Cerebellar nuclear complex (tissue), 1 donor: ENCODE measurements around the gene VSTM1.
"Not testable (repeated sequence)": the region's sequence is repeated elsewhere in the genome, so short reads cannot be mapped to it uniquely, and the experiment has no call there.

Experiments used
- DNase-seq, 2 experiments: peaks; one replicate each; lab custom pipeline; 2025; lab: John Stamatoyannopoulos, UW

Gene VSTM1, protein sequence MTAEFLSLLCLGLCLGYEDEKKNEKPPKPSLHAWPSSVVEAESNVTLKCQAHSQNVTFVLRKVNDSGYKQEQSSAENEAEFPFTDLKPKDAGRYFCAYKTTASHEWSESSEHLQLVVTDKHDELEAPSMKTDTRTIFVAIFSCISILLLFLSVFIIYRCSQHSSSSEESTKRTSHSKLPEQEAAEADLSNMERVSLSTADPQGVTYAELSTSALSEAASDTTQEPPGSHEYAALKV

DNA sequence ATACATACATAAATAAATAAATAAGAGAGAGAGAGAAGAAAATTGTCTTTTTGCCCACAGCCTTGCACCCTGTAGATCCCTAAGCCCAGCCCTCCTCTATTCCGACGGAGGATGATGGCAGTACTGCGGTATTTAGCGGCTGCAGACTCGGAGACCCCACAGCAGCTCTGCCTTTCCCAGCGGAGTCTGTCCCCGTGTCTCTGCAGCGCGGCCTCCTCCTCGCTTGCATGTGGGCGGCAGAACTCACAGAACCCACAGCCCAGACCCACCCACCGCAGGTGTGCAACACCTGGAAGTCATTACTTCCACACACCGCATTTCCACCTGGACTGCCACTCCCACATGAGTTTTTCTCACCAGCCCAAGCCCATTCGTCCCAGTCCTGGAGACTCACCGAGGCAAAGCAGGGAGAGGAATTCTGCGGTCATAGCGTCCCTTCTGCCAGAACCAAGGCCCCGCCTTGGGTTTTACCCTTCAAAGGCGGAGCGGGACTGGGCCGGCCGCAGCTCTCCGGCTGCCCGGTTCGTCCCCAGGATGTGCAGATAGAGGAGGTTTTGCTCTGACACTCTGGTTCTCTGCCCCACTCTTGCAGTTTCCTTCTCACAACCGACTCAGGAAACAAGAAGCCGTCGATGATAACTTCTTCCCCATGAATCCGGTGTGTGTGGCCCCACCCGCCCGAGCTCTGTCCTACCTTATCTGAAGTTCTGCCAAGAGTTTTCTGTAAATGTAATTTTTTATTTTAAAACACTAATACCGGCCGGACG is at the start of gene VSTM1:
Gene VSTM1, minus strand, starts transcription at position 548 of the 767 bp plus-strand sequence. Its CDS starts 120 bp downstream, at position 428.
- DNase-seq, result no peak

DNA sequence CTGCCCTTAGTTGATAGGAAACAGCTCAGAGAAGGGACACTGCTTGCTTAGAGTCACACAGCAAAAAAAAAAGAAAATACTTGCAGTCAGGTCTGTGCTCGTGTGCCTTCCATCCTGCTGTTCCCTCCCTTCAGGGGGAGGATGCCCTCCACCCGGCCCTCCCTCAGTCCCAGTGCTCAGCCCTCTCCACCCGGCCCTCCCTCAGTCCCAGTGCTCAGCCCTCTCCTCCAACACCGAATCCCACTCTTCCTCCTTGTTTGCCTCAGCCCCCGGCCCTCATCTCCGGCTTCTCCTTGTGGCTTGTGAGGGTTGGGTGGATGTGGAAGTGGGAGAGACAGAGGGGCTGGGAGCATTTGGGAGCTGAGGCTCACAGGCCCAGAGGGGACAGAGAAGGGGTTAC is 46.0 kb upstream of the VSTM1 start:
- no peak for DNase-seq

DNA sequence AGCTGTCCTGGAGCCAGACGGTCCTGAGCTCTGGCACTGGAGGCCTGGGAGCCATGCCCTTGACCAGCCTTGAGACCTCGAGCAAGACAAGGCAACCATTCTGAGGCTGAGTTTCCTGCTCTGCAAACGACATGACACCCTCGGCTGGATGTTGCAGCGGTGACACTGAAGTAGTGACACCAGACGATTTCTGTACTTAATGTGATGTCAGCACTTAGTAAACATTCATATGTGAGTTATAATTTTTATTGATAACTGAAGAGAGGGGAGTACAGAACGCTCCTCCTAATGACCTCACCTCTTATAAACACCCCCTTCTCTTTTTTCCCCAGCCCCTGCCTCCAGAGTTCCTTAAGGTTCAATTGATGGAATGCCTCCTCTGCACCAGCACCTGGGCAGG is 44.8 kb upstream of the VSTM1 start:
- DNase-seq, result no peak

DNA sequence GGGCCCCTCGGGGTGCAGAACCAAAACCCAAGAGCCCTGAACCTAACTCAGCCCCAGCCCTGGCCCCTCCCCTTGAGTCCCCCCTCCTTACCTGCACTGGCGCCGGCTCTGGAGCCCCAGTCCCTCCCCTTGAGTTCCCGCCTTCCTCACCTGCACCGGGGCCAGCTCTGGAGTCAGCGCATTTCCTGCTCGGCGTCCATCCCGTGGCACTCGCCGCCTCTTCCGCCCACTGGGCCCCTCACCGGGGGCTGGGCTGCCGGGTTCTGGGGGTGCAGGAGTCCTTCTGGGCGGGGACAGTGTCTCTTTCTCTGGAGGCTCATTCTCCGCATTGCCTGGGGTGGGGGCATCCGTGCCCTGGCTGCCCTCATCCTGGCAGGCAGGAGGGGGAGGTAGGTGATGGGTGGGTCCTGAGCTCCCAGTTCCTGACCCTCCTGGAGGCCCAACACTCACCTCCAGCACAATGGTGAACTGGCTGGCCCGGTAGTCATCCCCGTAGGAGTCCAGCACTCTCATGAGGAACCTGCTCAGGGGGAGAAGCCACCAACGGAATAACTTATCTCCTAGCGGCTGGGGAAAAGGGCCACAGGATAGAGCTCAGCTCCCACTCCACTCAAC is 44.3 kb upstream of the VSTM1 start:
- no peak for DNase-seq

DNA sequence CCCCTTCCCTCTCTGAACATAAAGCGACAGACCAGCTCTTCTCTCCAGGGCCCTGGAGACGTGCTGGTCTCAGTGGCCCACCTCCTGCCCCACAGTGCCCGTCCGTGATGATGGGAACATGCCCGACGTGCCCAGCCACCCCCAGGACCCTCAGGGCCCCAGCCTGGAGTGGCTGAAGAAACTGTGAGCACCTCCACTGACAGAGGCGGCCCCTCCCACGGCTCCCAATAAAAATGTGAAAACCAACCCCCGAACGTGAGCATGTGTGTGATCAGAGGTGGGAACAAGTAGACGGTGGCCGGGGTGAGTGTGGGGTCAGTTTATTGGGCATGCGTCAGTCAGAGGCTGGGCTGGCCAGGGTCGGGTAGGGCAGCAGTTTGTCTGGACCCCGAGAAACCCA is 43.0 kb upstream of the VSTM1 start:
- no peak for DNase-seq

DNA sequence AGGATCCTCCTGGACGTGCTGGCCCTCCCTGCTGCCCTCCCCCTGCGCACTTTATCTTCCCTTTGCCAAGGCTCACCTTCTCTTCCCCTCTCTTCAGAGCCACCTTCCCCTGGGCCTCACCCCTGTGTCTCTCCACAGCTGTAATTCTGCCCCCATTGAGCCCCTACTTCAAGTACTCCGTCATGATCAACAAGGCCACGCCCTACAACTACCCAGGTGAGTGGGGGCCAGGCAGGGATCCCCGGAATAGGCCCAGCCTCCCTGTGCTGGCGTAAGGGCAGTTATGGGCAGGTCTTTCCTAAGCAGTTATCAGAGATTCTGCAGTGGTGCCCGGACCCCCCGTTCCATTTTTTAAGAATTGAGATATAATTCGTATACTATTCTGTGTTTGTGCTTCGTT is 42.1 kb upstream of the VSTM1 start:
- no peak for DNase-seq

DNA sequence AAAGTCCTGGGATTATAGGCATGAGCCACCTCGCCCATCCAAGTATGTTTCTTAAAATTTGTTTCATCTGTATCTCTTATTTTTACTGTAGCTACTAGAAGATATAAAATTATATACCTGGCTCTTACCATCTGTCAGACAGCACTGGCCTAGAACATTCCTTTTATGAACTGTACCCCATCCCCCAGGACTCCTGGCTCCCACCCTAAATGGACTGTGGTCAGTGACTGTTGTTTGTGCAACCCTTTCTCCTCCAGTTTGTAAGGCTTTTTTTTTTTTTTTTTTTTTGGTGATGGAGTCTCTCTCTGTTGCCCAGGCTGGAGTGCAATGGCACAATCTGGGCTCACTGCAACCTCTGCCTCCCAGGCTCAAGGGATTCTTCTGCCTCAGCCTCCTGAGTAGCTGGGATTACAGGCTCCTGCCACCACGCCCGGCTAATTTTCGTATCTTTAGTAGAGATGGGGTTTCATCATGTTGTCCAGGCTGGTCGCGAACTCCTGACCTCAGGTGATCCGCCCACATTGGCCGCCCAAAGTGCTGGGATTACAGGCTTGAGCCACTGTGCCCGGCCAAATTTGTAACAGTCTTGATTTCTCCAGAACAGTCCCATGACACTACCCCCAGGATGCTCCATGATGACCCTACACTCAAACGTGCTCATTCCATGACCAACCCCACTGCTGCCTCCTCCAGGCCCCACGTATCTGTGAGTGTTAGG is 41.5 kb upstream of the VSTM1 start:
- DNase-seq, result no peak

DNA sequence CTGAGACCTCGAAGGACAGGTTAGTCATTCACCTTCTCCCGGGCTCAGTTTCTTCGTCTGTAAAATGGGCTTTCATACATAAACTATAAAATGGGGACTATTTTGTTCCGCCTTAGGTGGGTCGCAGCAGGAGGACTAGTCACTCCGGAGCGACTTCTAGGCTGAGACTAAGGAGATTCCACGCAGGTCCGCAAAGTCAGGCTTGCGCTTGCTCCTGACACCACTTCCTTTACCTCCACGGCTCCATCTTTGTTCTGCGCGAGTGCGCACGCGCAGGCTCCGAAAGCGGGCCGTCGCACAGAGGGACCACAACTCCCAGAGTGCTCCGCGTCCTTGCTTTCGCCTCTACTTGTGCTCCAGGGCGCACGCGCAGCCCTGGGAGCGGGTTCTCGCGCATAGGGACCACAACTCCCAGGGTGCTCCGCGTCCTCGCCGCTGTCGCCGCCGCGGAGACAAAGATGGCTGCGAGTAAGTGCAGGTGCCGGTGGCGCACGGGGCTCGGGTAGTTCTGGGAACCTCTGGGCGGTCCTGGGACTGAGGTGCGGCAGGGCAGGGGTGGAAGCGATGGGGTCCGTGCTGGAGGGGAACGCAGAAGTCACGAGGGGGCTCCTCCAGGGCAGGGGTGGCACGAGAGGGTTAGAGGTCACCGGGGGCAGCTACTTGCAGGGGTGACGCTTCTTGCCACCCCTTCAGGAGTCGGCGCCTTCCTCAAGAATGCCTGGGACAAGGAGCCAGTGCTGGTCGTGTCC is 38.9 kb upstream of the VSTM1 start, which contains the start of gene NDUFA3:
Gene NDUFA3, plus strand, starts transcription at position 435 of the 749 bp plus-strand sequence. Its CDS starts 24 bp downstream, at position 459.
- peak; percentile 74 to 75 for DNase-seq

DNA sequence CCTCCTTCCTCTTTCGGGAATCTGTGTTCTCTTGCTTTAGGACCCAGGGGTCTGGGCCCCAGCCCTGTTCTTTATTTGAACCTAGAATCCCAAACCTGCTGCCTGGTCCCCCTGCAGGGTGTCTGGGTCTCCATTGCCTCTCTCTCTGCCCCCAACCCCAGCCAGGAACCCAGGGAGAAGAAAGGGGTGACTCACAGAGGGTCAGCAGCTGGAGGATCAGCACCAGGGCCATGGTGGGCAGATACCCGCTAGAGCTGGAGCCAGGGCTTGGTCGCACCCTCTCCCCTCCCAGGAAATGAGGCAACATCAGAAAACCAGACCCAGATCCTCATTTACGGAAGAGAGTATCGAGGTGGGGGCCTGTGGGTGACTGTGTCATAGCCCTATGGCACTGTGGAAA is 36.9 kb upstream of the VSTM1 start, which contains the start of gene OSCAR:
Gene OSCAR, minus strand, starts transcription at position 243 of the 400 bp plus-strand sequence. Its CDS starts 11 bp downstream, at position 232.
- DNase-seq, result no peak

DNA sequence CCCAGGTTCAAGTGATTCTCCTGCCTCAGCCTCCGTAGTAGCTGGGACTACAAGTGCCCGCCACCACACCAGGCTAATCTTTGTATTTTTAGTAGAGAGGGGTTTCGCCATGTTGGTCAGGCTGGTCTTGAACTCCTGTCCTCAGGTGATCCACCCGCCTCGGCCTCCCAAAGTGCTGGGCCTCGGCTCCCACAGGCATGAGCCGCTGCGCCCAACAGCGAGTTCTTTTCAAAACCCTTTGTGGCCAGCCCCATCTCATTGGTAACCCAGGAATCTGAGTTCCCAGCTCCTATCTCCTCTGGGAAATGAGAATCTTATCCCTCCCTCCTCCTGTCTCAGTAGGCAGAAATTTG is 36.2 kb upstream of the VSTM1 start:
- DNase-seq, result not testable (repeated sequence)

DNA sequence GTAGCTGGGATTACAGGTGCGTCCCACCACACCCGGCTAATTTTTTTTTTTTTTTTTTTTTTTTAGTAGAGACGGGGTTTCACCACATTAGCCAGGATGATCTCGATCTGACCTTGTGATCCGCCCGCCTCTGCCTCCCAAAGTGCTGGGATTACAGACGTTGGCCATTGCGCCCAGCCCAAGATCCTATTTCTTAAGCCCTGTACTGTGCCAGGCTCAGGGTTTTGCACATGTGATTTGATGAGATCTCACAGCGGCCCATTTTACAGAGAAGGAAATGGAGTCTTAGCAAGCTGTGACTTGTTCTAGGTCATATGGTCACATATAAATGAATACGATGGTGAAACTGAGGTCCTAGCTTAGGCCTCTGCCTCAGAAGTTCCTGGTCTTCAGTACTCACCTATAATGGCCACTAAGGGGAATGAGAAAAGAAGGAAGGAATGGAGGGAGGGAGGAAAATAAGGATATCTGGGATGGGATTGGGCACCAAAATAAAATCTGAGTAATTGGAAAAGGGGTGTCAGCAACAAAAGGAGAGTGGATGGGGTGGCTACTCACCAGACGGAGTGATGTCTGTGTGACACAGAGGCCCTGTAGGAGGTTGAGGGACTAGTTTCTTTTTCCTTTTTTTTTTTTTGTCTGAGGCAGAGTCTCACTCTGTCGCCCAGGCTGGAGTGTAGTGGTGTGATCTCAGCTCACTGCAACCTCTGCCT is 35.6 kb upstream of the VSTM1 start:
- DNase-seq, result no peak

DNA sequence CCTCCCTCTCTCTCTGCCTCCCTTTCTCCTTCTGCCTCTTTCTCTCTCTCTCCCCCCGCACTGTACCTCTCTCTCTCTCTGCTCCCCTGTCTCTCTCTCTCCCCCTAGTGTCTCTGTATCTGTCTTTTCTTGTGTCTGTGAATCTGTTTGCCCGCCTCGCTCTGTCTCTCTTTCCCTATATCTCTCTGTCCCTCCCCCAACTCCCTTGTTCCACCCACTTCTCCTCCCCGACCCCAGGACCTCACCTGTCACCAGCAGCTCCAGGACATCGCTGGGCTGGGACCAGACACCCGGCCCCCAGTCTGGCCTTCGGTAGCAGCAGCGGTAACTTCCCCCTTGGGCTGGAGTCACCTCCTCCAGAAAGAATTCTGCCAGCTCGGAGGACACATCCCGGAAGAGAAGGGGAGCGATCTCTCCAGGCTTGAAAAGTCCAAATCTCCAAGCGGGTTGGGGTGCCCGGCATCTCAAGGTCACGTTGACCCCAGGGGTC is 33.0 kb upstream of the VSTM1 start:
- DNase-seq, result no peak

DNA sequence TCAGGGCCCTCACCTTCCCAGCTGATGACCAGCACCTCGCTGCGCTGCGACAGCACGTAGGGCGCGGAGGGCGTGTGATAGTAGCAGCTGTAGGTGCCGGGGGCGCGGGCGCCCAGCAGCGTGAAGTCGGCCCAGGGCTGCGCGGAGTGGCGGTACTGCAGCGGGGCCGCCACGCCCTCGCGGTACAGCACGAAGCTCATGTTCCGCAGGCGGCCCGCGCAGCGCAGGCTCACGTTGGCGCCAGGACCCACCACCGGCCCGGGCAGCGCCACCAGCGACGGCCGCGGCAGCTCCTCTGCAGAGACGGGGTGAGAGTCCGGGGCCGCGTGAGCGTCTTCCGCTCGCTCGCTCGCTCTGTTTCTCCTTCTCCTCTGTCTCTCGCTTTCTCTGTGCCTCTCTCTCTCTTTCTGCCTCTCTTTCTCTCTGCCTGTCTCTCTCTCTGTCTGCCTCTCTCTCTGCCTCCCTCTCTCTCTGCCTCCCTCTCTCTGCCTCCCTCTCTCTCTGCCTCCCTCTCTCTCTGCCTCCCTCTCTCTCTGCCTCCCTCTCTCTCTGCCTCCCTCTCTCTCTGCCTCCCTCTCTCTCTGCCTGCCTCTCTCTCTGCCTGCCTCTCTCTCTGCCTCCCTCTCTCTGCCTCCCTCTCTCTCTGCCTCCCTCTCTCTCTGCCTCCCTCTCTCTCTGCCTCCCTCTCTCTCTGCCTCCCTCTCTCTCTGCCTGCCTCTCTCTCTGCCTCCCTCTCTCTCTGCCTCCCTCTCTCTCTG is 32.3 kb upstream of the VSTM1 start:
- DNase-seq, result not testable (repeated sequence)

DNA sequence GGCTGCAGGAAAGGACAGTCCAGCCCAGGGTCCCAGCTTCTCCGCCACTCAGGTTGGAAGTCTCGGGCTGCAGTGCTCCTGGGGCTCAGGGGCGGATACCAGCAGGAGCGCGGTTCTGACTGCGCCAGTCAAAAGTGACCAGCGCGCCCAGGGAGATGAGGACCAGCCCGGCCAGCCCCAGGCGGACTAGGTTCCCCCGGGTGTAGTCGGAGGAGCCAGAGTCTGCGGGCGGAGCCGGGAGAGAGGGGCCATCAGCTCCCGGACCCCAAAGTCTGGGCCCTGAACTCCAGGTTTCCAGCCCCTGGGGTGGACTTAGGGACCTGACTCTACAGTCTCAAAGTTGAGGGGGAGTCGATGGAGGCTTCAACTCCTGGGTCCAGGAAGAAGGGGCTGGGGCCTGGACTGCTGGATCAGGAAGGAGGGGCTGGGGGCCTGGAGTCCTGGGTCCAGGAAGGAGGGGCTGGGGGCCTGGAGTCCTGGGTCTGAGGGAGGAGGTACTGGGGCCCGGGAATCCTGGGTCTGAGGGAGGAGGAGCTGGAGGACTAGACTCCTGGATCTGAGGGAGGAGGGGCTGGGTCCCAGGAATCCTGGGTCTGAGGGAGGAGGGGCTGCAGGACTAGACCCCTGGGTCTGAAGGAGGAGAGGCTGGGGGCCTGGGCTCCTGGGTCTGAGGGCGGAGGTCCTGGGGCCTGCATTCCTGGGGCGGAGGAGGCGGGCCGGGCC is 31.6 kb upstream of the VSTM1 start:
- no peak for DNase-seq

DNA sequence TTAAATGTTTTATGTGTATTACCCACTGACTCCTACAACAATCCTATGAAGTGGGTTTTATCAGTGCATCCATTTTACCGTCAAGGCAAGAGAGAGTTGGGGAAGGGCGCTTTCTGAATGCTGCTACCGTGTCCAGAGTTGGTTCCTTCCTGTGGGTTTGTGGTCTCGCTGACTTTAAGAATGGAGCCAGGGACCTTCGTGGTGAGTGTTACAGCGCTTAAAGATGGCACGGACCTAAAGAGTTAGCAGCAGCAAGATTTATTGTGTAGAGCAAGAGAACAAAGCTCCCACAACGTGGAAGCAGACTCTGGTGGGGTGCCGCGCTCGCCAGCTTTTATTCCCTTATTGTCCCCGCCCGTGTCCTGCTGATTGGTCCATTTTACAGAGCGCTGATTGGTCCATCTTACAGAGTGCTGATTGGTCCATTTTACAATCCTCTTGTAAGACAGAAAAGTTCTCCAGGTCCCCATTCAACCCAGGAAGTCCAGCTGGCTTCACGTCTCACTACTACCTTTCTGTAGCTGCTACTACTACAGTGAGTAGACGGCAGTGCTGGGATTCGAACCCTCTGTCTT is 30.8 kb upstream of the VSTM1 start:
- no peak for DNase-seq

DNA sequence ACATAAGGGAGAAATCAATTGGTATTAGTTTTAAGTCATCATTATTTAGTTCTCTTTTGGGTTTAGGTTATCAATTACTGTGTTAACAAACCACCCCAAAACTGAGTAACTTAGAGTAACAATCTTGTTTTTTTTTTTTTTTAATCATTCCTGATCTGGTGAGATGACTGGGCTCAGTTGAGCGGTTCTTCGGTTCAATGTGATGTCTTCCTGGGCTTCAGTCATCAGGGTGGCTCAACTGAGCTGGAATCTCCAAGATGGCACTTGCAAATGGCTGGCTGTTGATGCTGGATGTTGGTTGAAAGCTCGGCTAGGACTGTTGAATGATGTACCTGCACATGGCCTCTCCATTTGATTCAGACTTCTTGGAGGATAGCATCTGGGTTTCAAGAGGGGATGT is 20.7 kb upstream of the VSTM1 start:
- DNase-seq, result no peak

DNA sequence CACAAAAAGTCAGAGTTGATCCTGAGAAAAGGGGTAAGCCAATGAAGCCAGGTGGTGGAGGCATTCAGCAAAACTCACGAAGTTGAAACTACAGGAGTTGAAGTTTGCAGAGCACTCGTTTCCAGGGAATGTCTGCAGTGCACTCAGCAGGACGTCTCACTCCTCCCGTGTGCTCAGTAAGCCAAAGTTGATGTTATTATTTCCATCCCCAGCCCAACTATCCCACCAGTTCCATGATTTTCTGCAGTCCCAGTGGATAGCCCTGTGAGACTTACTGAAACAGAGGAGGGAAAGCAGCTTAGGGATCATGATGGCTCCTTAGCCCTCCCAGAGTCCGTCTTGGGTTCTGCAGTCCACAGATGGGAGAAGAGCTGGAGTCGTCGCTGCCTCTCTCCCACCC is 17.3 kb upstream of the VSTM1 start, which contains the start of gene TARM1:
Gene TARM1, minus strand, starts transcription at position 334 of the 400 bp plus-strand sequence. Its CDS starts 25 bp downstream, at position 309.
- no peak for DNase-seq

DNA sequence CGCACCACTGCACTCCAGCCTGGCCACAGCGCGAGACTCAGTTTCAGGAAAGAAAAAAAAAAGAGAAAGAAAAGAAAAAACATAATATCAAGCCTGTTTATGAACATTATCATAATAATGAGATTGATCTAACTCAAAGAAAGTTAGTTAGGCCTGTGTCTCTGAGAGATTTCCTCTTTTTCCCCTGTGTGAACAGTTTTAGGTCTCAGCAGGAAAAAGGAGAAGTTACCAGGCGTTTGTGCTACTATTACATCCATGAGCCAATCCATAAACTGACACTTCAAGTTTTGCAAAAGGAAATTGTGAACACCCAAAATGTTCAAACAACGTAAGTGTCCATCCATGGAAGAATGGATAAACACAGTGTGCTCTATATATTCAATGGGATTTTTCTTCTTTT is 13.6 kb upstream of the VSTM1 start:
- no peak for DNase-seq

DNA sequence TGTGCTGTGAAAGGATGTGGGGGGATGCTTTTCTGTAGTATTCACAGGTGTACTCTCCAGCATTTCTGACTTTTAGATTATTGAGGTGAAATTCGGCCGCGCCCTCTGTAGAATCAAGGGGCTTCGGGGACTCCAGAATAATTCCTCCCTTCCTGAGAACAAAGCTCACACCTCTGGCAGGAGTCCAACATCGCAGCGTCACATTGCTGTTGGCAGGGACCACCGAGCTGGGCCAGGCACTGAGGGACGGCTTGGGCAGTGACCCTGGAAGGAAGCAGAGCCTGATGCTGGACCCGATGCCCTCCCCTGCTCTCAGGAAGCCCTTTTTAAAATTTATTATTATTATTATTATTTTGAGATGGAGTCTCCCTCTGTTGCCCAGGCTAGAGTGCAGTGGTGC is 11.2 kb upstream of the VSTM1 start:
- DNase-seq, result no peak
